Mammary epithelial cell (primary cell): Measurements from ENCODE around the gene STX10.

ENCODE experiments used
- EZH2 ChIP-seq: IDR thresholded peaks from 2 replicates; pipeline ENCODE4 v1.6.1; 2012; ENCODE audit warnings: low read length, inconsistent platforms, borderline replicate concordance
- TF ChIP-seq, protein P1 (sequence below), 2 donors: IDR thresholded peaks in 1 of 2; conservative IDR thresholded peaks in 1 of 2; 2 replicates each; pipeline ENCODE4 v1.5.1; 2011 to 2012; ENCODE audit warnings: inconsistent platforms in 2 of 2, low read length in 2 of 2, mild to moderate bottlenecking in 2 of 2, control low read depth in 1 of 2, low read depth in 1 of 2; ENCODE audit not compliant: insufficient read depth in 1 of 2; ENCODE audit errors: extremely low read depth in 1 of 2

DNA sequence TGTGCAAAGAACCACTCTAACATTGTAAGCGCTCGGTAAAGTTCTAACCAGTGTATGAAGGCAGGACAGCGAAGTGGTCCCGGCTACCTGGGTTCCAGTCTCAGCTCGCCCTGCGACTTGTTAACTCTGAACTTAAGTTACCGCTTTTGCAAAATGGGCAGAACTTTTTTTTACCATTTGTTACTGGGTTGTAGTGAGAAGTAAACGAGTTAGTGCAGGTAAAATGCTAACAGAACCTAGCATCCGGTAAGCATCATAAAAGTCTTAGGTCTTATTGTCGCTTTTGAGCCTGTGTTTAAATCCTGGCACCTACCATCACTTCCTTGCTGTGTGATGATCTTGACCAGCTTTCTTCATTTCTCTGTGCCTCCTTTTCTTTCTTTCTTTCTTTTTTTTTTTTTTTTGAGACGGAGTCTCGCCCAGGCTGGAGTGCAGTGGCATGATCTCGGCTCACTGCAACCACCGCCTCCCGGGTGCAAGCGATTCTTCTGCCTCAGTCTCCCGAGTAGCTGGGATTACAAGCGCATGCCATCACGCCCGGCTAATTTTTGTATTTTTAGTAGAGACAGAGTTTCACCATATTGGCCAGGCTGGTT lies 32.9 kb downstream of the STX10 start:
- TF ChIP-seq, protein P1, sequence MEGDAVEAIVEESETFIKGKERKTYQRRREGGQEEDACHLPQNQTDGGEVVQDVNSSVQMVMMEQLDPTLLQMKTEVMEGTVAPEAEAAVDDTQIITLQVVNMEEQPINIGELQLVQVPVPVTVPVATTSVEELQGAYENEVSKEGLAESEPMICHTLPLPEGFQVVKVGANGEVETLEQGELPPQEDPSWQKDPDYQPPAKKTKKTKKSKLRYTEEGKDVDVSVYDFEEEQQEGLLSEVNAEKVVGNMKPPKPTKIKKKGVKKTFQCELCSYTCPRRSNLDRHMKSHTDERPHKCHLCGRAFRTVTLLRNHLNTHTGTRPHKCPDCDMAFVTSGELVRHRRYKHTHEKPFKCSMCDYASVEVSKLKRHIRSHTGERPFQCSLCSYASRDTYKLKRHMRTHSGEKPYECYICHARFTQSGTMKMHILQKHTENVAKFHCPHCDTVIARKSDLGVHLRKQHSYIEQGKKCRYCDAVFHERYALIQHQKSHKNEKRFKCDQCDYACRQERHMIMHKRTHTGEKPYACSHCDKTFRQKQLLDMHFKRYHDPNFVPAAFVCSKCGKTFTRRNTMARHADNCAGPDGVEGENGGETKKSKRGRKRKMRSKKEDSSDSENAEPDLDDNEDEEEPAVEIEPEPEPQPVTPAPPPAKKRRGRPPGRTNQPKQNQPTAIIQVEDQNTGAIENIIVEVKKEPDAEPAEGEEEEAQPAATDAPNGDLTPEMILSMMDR (conservative IDR thresholded peaks at IDR 0.05 in 1 of 2, IDR thresholded peaks at IDR 0.05 in 1 of 2; ENCODE audit: extremely low read depth in 1 of 2, insufficient read depth in 1 of 2, low read depth in 1 of 2, low read length in 2 of 2): no peak
- TF ChIP-seq EZH2: no peak
